Panc1 (cell line): Measurements from ENCODE around the gene C9orf153. TPM values are rescaled to one million over a fixed set of nuclear protein-coding genes. Genes with fewer than 3 reads are reported as not detected.
"Not testable (repeated sequence)": the region's sequence is repeated elsewhere in the genome, so short reads cannot be mapped to it uniquely, and the experiment has no call there.

Experiments used
- ATAC-seq: fragments of 200-7000 bp; cut with Tn5 transposase; 2 replicates; pipeline ENCODE4 v1.9.1; 2020; ENCODE audit warnings: mild to moderate bottlenecking, moderate library complexity
- BruUV-seq: library from RNA; stranded (reverse); fragments of 400-500 nt; replicated peaks from 2 replicates; lab custom pipeline; 2021; lab: Mats Ljungman, UMichigan
- CTCF ChIA-PET: fragments of 300-600 bp; sonication (Branson Sonifier 250); formaldehyde crosslinking; loops from one replicate; lab custom pipeline; 2022; ENCODE audit warnings: antibody characterized with exemption; lab: Charles Lee
- POLR2A ChIA-PET: fragments of 300-600 bp; sonication (Branson Sonifier 250); formaldehyde crosslinking; loops from one replicate; lab custom pipeline; 2022; ENCODE audit warnings: antibody characterized with exemption; lab: Charles Lee
- DNase-seq: peaks from one replicate; pipeline ENCODE4 v3.0.0-alpha.2; 2010; ENCODE audit warnings: low read depth, low spot score
- H3K27ac ChIP-seq: 2 replicates; pipeline ENCODE4 v1.5.1; 2011; ENCODE audit warnings: mild to moderate bottlenecking, low read length, inconsistent platforms
- H3K27me3 ChIP-seq: fragments of 200-500 bp; sonication (Bioruptor generic); 2 replicates; pipeline ENCODE4 v1.6.0; 2014; ENCODE audit warnings: low read length, inconsistent platforms; ENCODE audit not compliant: control insufficient read depth, insufficient read depth
- H3K36me3 ChIP-seq: fragments of 200-500 bp; sonication (Bioruptor generic); 2 replicates; pipeline ENCODE4 v1.5.1; 2014; ENCODE audit warnings: inconsistent platforms, mild to moderate bottlenecking, low read length, moderate library complexity; ENCODE audit not compliant: control insufficient read depth, insufficient read depth
- H3K4me1 ChIP-seq: 2 replicates; pipeline ENCODE4 v1.5.1; 2011; ENCODE audit warnings: inconsistent platforms, mild to moderate bottlenecking, low read length, moderate library complexity; ENCODE audit not compliant: control insufficient read depth, insufficient read depth
- H3K4me3 ChIP-seq, 2 experiments: 2 replicates each; pipeline ENCODE4 v1.5.1; 2011 to 2012; ENCODE audit warnings: low read depth in 2 of 2, low read length in 2 of 2, mild to moderate bottlenecking in 2 of 2, inconsistent platforms in 1 of 2, moderate library complexity in 1 of 2
- H3K9me3 ChIP-seq: fragments of 200-500 bp; sonication (Bioruptor generic); 2 replicates; pipeline ENCODE4 v1.5.1; 2014; ENCODE audit warnings: low read depth, mild to moderate bottlenecking, inconsistent platforms, low read length, moderate library complexity; ENCODE audit not compliant: control insufficient read depth, insufficient read depth
- POLR2AphosphoS5 ChIP-seq: IDR thresholded peaks from 2 replicates; pipeline ENCODE4 v1.6.1; 2012; ENCODE audit warnings: mild to moderate bottlenecking, low read depth, low read length, moderate library complexity
- SIN3A ChIP-seq: IDR thresholded peaks from 2 replicates; pipeline ENCODE4 v1.6.1; 2012; ENCODE audit warnings: low read depth, mild to moderate bottlenecking, low read length, moderate library complexity, borderline replicate concordance; ENCODE audit not compliant: insufficient read depth
- TCF7L2 ChIP-seq: IDR thresholded peaks from 2 replicates; pipeline ENCODE4 v1.6.1; 2011; ENCODE audit warnings: mild to moderate bottlenecking, low read depth, low read length, inconsistent platforms
- in situ Hi-C: cut with HindIII; loops from 2 replicates; pipeline ENCODE4 v1.10.0; 2016; ENCODE audit warnings: low sequenced_read_pairs, low pct_unique_long_range_greater_than_20kb
- intact Hi-C: fragments of 100-400 bp; cut with micrococcal nuclease; formaldehyde crosslinking; loops from one replicate; pipeline ENCODE4 v1.10.0; 2022; ENCODE audit not compliant: unreplicated experiment
- total RNA-seq: library from RNA; stranded (reverse); gene quantifications from one replicate; pipeline ENCODE4 v1.2.1, GENCODE V29; 2021; ENCODE audit not compliant: unreplicated experiment
- TF ChIP-seq, protein P1 (sequence below), 2 experiments: IDR thresholded peaks; 2 replicates each; pipeline ENCODE4 v1.6.1; 2011 to 2012; ENCODE audit warnings: low read depth in 2 of 2, control low read depth in 1 of 2, low read length in 1 of 2, mild to moderate bottlenecking in 1 of 2, moderate library complexity in 1 of 2; ENCODE audit not compliant: insufficient read depth in 1 of 2
- TF ChIP-seq, protein P2 (sequence below): fragments of 450-650 bp; IDR thresholded peaks from 2 replicates; pipeline ENCODE4 v1.5.1; 2017; ENCODE audit warnings: mild to moderate bottlenecking

C9orf153 gene
- total RNA-seq, 1 experiment from 2014 or later = not detected

DNA sequence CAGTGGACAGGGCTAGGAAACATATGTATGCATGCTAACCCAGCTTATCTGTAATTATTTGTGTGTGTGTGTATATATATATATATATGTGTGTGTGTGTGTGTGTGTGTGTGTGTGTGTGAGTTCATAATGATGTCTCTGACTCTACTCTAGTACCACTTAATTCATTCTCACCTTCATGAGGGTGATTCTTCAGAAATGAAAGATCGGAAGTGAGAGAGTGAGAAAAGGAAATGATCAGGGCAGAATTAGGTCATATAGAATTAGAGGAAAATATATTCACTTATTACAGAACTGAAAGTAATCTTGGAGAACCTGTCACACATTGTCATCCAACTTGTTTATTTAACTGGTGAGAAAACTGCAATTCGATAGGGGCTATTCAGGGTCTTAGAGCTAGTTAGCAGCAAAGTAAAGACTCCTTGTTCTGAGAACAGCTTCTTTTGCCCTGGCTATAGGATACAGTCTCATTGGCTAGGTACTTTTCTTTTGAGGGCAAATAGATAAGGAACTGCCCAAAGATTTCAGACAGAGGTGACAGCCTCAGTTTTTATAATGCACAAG is 58.8 kb downstream of the C9orf153 start:
- CTCF ChIA-PET = no interaction called here
- BruUV-seq = no TSS peak
- POLR2A ChIA-PET = no interaction called here
- intact Hi-C loops = no loop called here
- Histone ChIP-seq H3K27ac (no peak overlapping the region), H3K4me3 (no peak overlapping the region), H3K4me1 (no peaks in the 10 kb centered on the region), H3K36me3 (no peaks in the 10 kb centered on the region), H3K27me3 (no peaks in the 10 kb centered on the region), H3K9me3 (no peaks in the 10 kb centered on the region)
- in situ Hi-C loops = no loop called here
- TF ChIP-seq, protein P1, sequence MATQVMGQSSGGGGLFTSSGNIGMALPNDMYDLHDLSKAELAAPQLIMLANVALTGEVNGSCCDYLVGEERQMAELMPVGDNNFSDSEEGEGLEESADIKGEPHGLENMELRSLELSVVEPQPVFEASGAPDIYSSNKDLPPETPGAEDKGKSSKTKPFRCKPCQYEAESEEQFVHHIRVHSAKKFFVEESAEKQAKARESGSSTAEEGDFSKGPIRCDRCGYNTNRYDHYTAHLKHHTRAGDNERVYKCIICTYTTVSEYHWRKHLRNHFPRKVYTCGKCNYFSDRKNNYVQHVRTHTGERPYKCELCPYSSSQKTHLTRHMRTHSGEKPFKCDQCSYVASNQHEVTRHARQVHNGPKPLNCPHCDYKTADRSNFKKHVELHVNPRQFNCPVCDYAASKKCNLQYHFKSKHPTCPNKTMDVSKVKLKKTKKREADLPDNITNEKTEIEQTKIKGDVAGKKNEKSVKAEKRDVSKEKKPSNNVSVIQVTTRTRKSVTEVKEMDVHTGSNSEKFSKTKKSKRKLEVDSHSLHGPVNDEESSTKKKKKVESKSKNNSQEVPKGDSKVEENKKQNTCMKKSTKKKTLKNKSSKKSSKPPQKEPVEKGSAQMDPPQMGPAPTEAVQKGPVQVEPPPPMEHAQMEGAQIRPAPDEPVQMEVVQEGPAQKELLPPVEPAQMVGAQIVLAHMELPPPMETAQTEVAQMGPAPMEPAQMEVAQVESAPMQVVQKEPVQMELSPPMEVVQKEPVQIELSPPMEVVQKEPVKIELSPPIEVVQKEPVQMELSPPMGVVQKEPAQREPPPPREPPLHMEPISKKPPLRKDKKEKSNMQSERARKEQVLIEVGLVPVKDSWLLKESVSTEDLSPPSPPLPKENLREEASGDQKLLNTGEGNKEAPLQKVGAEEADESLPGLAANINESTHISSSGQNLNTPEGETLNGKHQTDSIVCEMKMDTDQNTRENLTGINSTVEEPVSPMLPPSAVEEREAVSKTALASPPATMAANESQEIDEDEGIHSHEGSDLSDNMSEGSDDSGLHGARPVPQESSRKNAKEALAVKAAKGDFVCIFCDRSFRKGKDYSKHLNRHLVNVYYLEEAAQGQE (IDR thresholded peaks at IDR 0.05; ENCODE audit: insufficient read depth in 1 of 2, low read depth in 2 of 2, low read length in 1 of 2) = no peak
- TF ChIP-seq POLR2AphosphoS5 = no peak
- TF ChIP-seq, protein P2, sequence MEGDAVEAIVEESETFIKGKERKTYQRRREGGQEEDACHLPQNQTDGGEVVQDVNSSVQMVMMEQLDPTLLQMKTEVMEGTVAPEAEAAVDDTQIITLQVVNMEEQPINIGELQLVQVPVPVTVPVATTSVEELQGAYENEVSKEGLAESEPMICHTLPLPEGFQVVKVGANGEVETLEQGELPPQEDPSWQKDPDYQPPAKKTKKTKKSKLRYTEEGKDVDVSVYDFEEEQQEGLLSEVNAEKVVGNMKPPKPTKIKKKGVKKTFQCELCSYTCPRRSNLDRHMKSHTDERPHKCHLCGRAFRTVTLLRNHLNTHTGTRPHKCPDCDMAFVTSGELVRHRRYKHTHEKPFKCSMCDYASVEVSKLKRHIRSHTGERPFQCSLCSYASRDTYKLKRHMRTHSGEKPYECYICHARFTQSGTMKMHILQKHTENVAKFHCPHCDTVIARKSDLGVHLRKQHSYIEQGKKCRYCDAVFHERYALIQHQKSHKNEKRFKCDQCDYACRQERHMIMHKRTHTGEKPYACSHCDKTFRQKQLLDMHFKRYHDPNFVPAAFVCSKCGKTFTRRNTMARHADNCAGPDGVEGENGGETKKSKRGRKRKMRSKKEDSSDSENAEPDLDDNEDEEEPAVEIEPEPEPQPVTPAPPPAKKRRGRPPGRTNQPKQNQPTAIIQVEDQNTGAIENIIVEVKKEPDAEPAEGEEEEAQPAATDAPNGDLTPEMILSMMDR = no peak
- no peak for TF ChIP-seq TCF7L2
- no peak for TF ChIP-seq SIN3A
- no peak for DNase-seq
- no peak for ATAC-seq

DNA sequence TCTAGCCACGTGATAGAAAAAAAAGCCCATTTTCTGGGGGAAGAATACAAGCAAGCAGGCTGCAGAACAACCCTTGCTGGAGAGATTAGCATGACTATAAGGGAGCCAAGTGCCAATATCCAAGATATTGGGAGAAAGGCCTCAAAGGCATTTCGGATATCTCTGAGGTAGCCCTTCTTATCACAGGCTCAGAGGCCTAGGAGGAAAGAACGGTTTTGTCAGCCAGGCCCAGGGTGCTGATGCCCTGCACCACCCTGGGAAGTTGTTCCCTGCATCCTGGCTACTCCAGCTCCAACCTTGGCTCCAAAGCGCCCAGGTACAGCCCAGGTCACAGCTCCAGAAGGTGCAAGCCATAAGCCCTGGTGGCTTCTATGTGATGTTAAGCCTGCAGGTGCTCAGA is 66.4 kb downstream of the C9orf153 start:
- in situ Hi-C loops (no loop called here), intact Hi-C loops (no loop called here)
- Histone ChIP-seq H3K9me3 (no peaks in the 10 kb centered on the region), H3K36me3 (no peaks in the 10 kb centered on the region), H3K4me1 (no peaks in the 10 kb centered on the region), H3K27me3 (no peaks in the 10 kb centered on the region), H3K27ac (no peak overlapping the region), H3K4me3 (no peak overlapping the region)
- ATAC-seq = no peak
- no peak for TF ChIP-seq POLR2AphosphoS5
- TF ChIP-seq, protein P1 (IDR thresholded peaks at IDR 0.05; ENCODE audit: insufficient read depth in 1 of 2, low read depth in 2 of 2, low read length in 1 of 2) = no peak
- TF ChIP-seq, protein P2 = no peak
- ChIA-PET POLR2A (no interaction called here), CTCF (no interaction called here)
- no TSS peak for BruUV-seq
- DNase-seq = no peak

DNA sequence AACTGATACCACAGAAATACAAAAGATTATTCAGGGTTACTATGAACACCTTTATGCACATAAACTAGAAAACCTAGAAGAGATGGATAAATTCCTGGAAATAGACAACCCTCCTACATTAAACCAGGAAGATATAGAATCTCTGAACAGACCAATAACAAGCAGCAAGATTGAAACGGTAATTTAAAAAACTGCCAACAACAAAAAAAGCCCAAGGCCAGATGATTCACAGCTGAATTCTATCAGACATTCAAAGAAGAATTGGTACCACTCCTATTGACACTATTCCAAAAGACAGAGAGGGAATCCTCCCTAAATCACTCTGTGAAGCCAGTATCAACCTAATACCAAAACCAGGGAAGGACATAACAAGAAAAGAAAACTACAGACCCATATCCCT is 68.8 kb downstream of the C9orf153 start:
- DNase-seq, intact Hi-C loops, CTCF ChIA-PET: not testable (repeated sequence)

More for the DNA sequence above, 68.8 kb downstream of the C9orf153 start:
- H3K27ac ChIP-seq, H3K4me3 ChIP-seq, BruUV-seq, POLR2A ChIA-PET, H3K4me1 ChIP-seq, in situ Hi-C loops, H3K27me3 ChIP-seq, H3K9me3 ChIP-seq, ATAC-seq, H3K36me3 ChIP-seq: not testable (repeated sequence)
